ENCODE data around the gene KLRC3.

- TF ChIP-seq BACH1 (IDR thresholded peaks at IDR 0.05; ENCODE audit: borderline replicate concordance) = no peak
- no peak for TF ChIP-seq EP300 (IDR thresholded peaks at IDR 0.05; ENCODE audit: borderline replicate concordance in 1 of 2, control insufficient read depth in 1 of 2, low read depth in 2 of 2, low read length in 2 of 2)
- no peak for TF ChIP-seq MYC (IDR thresholded peaks at IDR 0.05; ENCODE audit: insufficient read depth, insufficient read length, insufficient replicate concordance, low read length, severe bottlenecking)
- no peak for TF ChIP-seq ZNF217 (IDR thresholded peaks at IDR 0.05)
- no peak for TF ChIP-seq CREB1 (IDR thresholded peaks at IDR 0.05; ENCODE audit: low read depth)
- TF ChIP-seq GABPA (IDR thresholded peaks at IDR 0.05; ENCODE audit: low read depth) = no peak
- TF ChIP-seq, protein P1, sequence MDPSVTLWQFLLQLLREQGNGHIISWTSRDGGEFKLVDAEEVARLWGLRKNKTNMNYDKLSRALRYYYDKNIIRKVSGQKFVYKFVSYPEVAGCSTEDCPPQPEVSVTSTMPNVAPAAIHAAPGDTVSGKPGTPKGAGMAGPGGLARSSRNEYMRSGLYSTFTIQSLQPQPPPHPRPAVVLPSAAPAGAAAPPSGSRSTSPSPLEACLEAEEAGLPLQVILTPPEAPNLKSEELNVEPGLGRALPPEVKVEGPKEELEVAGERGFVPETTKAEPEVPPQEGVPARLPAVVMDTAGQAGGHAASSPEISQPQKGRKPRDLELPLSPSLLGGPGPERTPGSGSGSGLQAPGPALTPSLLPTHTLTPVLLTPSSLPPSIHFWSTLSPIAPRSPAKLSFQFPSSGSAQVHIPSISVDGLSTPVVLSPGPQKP (IDR thresholded peaks at IDR 0.05; ENCODE audit: low read depth, low read length) = no peak
- TF ChIP-seq SIX5 (IDR thresholded peaks at IDR 0.05; ENCODE audit: low read depth, low read length, severe bottlenecking) = no peak
- TF ChIP-seq NFYA (IDR thresholded peaks at IDR 0.05; ENCODE audit: borderline replicate concordance, low read depth, low read length) = no peak
- no peak for TF ChIP-seq CHD2 (IDR thresholded peaks at IDR 0.05; ENCODE audit: borderline replicate concordance, low read depth, low read length)
- TF ChIP-seq LARP7 (IDR thresholded peaks at IDR 0.05) = no peak
- no peak for TF ChIP-seq POLR2AphosphoS5 (IDR thresholded peaks at IDR 0.05; ENCODE audit: low read length)
These were observed 15.1 kb downstream of the KLRC3 start for GRCh38 chr12:10405294-10405693.
